CD4-positive, CD25-positive, alpha-beta regulatory T cell (primary cell): Measurements from ENCODE around the gene URM1. TPM values are rescaled to one million over a fixed set of nuclear protein-coding genes. Genes with fewer than 3 reads are reported as not detected.

Source experiments
- ATAC-seq, 2 donors: fragments of 150-1000 bp; cut with Tn5 transposase; one replicate each; pipeline ENCODE4 v1.10.0; 2021; ENCODE audit warnings: low read depth in 2 of 2, moderate number of reproducible peaks in 2 of 2, moderate library complexity in 1 of 2
- DNase-seq, 3 donors: peaks; one replicate each; pipeline versions ENCODE4 v3.0.0 to v3.0.0-alpha.2; 2012 to 2022; ENCODE audit warnings: mixed read lengths in 1 of 3
- H3K27ac ChIP-seq: one replicate; pipeline ENCODE4 v1.7.0; 2013; ENCODE audit warnings: mild to moderate bottlenecking, low read length; ENCODE audit not compliant: insufficient read depth, poor library complexity, severe bottlenecking
- H3K27me3 ChIP-seq: one replicate; pipeline ENCODE4 v1.7.0; 2013; ENCODE audit warnings: low read length; ENCODE audit not compliant: control insufficient read depth, insufficient read depth
- H3K36me3 ChIP-seq: one replicate; pipeline ENCODE4 v1.7.0; 2013; ENCODE audit warnings: mild to moderate bottlenecking, low read length, moderate library complexity; ENCODE audit not compliant: control insufficient read depth, insufficient read depth
- H3K4me1 ChIP-seq: 2 replicates; pipeline ENCODE4 v1.7.0; 2013; ENCODE audit warnings: mild to moderate bottlenecking, low read length; ENCODE audit not compliant: insufficient read depth, control insufficient read depth, poor library complexity, severe bottlenecking
- H3K4me3 ChIP-seq: one replicate; pipeline ENCODE4 v1.7.0; 2013; ENCODE audit warnings: low read depth, mild to moderate bottlenecking, low read length, moderate library complexity
- H3K9me3 ChIP-seq, 2 experiments: 1 replicate in 1 of 2; 2 replicates in 1 of 2; pipeline ENCODE4 v1.7.0; 2013; ENCODE audit warnings: low read length in 2 of 2, mild to moderate bottlenecking in 1 of 2, moderate library complexity in 1 of 2; ENCODE audit not compliant: control insufficient read depth in 2 of 2
- H3K27ac Mint-ChIP-seq, 3 donors: one replicate each; pipeline ENCODE4 v1.8.0; 2020 to 2022; ENCODE audit warnings: mild to moderate bottlenecking in 3 of 3, mixed read lengths in 3 of 3, moderate library complexity in 2 of 3
- H3K27me3 Mint-ChIP-seq: one replicate; pipeline ENCODE4 v1.8.0; 2022; ENCODE audit warnings: mild to moderate bottlenecking, mixed read lengths
- H3K36me3 Mint-ChIP-seq: one replicate; pipeline ENCODE4 v1.8.0; 2020; ENCODE audit warnings: mixed read lengths
- H3K4me1 Mint-ChIP-seq, 4 donors: one replicate each; pipeline ENCODE4 v1.8.0; 2020 to 2022; ENCODE audit warnings: mixed read lengths in 4 of 4, mild to moderate bottlenecking in 1 of 4
- H3K4me3 Mint-ChIP-seq, 4 donors: one replicate each; pipeline ENCODE4 v1.8.0; 2020 to 2022; ENCODE audit warnings: mild to moderate bottlenecking in 4 of 4, mixed read lengths in 4 of 4, moderate library complexity in 3 of 4
- H3K9me3 Mint-ChIP-seq, 7 donors: one replicate each; pipeline ENCODE4 v1.8.0; 2020 to 2022; ENCODE audit warnings: mixed read lengths in 7 of 7, mild to moderate bottlenecking in 3 of 7, moderate library complexity in 2 of 7
- polyA plus RNA-seq, 4 donors: library from polyadenylated mRNA; unstranded; fragments of 300-500 nt; fragmentation: Illumina TruSeq; gene quantifications; one replicate each; pipeline ENCODE4 v1.2.3, GENCODE V29; 2021
- total RNA-seq: library from RNA; stranded (reverse); gene quantifications from one replicate; pipeline ENCODE4 v1.2.3, GENCODE V29; 2022

URM1 gene
- total RNA-seq (46.2 TPM), polyA plus RNA-seq (10 to 100 TPM; 47.4 to 60.7 (median 53.2) TPM)

DNA sequence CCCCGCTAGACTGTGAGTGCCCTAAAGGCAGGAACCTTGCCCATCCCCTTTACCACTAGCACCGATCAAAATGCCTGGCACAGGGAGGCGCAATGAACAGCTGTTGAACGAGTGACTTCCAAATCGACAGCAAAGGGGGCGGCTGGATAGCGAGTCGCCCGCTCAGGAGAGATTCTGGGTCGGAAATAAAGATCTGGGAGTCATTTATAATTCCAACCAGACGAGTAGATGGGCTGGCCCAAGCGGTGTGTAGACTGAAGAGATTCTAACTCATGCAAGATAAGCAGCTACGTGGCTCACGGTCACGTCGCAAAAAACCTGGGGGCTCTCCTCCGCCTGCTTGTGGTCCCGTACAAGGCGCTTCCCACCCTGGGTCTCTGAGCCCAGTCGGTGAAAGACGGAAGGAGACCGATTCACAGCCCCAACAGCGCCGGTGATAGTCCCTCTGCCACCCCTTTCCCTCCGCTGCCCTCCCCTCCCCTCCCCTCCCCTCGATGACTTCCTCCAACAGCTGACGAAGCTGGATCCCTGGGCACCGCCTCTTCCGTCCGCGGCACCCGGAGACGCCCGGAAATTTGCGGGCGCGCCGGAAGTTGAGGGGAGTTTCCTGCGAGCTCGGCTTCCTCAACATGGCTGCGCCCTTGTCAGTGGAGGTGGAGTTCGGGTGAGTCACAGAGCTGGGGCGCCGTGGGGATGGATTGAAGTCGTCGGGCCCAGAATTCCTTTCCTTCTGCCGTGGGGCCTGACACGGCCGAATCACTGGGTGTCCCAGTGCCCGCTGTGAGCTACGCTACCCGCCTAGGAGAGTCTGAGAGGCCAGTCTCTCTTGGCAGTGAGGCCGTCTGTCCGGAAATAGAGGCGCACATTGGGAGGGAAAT, at the start of gene URM1:
URM1 (plus strand) TSS at position 623 of the 878 bp plus-strand sequence; CDS start at position 630, 7 bp downstream.
- peaks cover 21% of the 10 kb centered on the region for H3K4me1 ChIP-seq
- peaks cover 0 to 1% (median 0%) of the 10 kb centered on the region in 7 donors for H3K9me3 Mint-ChIP-seq
- DNase-seq (peak; percentile 96 to 99 (median 96)), ATAC-seq (peak; percentile 96 to 97)
- H3K27me3 Mint-ChIP-seq = no peaks in the 10 kb centered on the region
- H3K27ac Mint-ChIP-seq = peak within 1 kb of the TSS; percentile 89 to 98 (median 98)
- H3K27ac ChIP-seq = peak within 1 kb of the TSS; percentile 91
- no peaks in the 10 kb centered on the region for H3K27me3 ChIP-seq
- H3K9me3 ChIP-seq = no peaks in the 10 kb centered on the region
- H3K36me3 Mint-ChIP-seq = peaks cover 7% of the 10 kb centered on the region
- peaks cover 0 to 48% (median 28%) of the 10 kb centered on the region in 4 donors for H3K4me1 Mint-ChIP-seq
- H3K36me3 ChIP-seq = peaks cover 10% of the 10 kb centered on the region
- H3K4me3 Mint-ChIP-seq = peak within 1 kb of the TSS; percentile 94 to 100 (median 97)
- peak within 1 kb of the TSS; percentile 97 for H3K4me3 ChIP-seq

DNA sequence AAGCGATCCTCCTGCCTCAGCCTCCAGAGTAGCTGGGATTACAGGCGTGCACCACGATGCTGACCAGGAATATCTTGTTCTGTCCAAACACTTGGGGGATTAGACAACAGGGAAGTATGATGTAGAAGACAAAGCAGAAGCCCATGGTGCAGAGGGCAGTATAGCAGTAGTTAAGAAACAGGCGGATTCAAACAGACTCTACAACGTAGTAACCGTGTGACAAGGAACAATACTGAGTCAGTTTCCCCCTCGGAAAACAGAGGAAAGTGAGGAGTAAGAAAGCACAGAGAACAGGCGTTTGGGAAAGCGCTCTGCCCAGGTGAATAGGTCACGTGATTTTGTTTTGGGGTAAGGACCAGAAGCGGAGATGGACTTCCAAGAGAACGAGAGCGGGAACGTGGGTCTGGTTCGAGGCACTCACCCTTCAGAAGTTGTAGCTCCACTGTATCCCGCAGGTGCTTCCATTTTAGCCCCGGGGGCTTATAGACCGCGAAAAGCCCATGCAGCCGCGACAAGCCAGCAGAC, 49.2 kb upstream of the URM1 start:
- Histone ChIP-seq H3K4me3 (peak overlapping the region; percentile 87), H3K9me3 (no peaks in the 10 kb centered on the region), H3K4me1 (peaks cover 24% of the 10 kb centered on the region), H3K27ac (peak overlapping the region; percentile 87), H3K27me3 (no peaks in the 10 kb centered on the region), H3K36me3 (peaks cover 14% of the 10 kb centered on the region)
- H3K27me3 Mint-ChIP-seq = peaks cover 4% of the 10 kb centered on the region
- no peak for DNase-seq
- H3K4me3 Mint-ChIP-seq = peak overlapping the region; percentile 93 to 97 (median 95)
- peaks cover 11% of the 10 kb centered on the region for H3K36me3 Mint-ChIP-seq
- no peak for ATAC-seq
- peak overlapping the region; percentile 94 to 99 (median 97) for H3K27ac Mint-ChIP-seq
- peaks cover 0 to 2% (median 0%) of the 10 kb centered on the region in 7 donors for H3K9me3 Mint-ChIP-seq
- peaks cover 10 to 38% (median 24%) of the 10 kb centered on the region in 4 donors for H3K4me1 Mint-ChIP-seq

DNA sequence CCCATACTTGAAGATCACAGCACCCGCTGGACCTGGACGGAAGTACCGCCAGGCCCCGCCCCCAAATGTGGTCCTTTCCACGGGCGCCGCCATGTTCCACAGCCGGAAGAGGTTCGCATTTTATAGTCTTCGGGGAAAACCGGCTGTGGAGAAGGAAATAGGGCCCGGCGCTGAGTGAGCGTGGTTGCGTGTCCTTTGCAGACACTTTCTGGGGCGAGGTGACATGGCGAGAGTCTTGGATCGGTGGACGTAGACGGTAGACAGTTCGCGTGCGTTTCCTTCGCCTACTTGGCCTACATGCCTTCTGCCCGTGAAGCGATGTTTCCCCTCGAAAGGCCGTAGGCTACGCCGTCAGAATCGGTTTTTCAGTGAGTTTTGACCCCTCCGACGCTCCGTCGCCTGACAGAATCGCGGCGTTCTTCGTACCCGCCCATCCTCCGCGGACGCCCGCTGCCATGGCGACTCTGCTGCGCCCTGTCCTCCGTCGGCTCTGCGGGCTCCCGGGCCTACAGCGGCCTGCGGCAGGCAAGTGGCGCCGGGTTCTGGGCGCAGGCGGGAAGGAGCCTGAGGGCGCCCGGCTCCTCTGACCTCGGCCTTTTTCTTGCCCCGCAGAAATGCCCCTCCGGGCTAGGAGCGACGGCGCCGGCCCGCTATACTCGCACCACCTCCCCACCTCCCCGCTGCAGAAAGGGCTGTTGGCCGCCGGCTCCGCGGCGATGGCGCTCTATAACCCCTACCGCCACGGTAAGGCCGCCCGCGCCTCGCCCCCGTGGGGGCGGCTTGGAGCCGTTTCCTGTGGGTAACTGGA, 48.6 kb upstream of the URM1 start, which contains the start of the genes COQ4 and TRUB2:
COQ4 (plus strand) TSS at position 436 of the 808 bp plus-strand sequence; CDS start at position 456, 20 bp downstream.
TRUB2 (minus strand) TSS at position 44 of the 808 bp plus-strand sequence; CDS start at position 5, 39 bp downstream.
- peak within 1 kb of the TSS; percentile 93 to 97 (median 95) for H3K4me3 Mint-ChIP-seq
- peaks cover 6% of the 10 kb centered on the region for H3K36me3 Mint-ChIP-seq
- Histone ChIP-seq H3K4me1 (peaks cover 24% of the 10 kb centered on the region), H3K27ac (peak within 1 kb of the TSS; percentile 87), H3K4me3 (peak within 1 kb of the TSS; percentile 94), H3K36me3 (peaks cover 8% of the 10 kb centered on the region), H3K27me3 (no peaks in the 10 kb centered on the region), H3K9me3 (no peaks in the 10 kb centered on the region)
- DNase-seq (peak; percentile 88 to 97 (median 95)), ATAC-seq (peak; percentile 88 to 89)
- peaks cover 4% of the 10 kb centered on the region for H3K27me3 Mint-ChIP-seq
- peaks cover 0 to 2% (median 0%) of the 10 kb centered on the region in 7 donors for H3K9me3 Mint-ChIP-seq
- H3K4me1 Mint-ChIP-seq = peaks cover 10 to 38% (median 22%) of the 10 kb centered on the region in 4 donors
- peak within 1 kb of the TSS; percentile 94 to 99 (median 97) for H3K27ac Mint-ChIP-seq

DNA sequence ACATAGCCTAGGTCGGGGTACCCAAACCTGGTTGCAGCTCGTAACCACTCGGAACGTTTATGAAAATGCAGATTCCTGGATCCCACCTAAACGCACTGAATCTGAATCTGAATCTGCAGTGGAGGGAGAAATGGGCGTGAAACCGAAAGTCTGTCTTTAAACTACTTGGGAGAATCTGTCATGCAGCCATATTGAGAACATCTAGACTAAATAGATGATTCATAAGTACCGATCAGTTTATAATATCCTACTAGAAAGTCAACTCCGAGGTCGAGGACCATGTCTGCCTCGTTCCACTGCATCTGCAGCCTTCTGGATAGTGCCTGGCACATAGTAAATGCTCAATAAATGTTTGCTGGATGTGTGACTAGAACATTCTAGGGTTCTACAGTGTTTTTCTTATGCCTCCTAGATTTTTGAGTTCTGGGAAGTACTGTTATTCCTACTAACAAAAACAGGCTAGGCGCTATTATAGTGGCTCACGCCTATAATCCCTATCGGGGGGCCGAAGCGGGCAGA, 47.9 kb upstream of the URM1 start:
- peak overlapping the region; percentile 93 to 97 (median 95) for H3K4me3 Mint-ChIP-seq
- ATAC-seq (no peak), DNase-seq (no peak)
- peak overlapping the region; percentile 94 to 99 (median 97) for H3K27ac Mint-ChIP-seq
- peaks cover 10% of the 10 kb centered on the region for H3K36me3 ChIP-seq
- H3K36me3 Mint-ChIP-seq = peaks cover 8% of the 10 kb centered on the region
- H3K4me3 ChIP-seq = peak overlapping the region; percentile 94
- H3K4me1 Mint-ChIP-seq = peaks cover 10 to 38% (median 22%) of the 10 kb centered on the region in 4 donors
- peaks cover 0 to 2% (median 0%) of the 10 kb centered on the region in 7 donors for H3K9me3 Mint-ChIP-seq
- H3K27me3 Mint-ChIP-seq = peaks cover 4% of the 10 kb centered on the region
- peak overlapping the region; percentile 87 for H3K27ac ChIP-seq
- no peaks in the 10 kb centered on the region for H3K27me3 ChIP-seq
- H3K4me1 ChIP-seq = peaks cover 24% of the 10 kb centered on the region
- H3K9me3 ChIP-seq = no peaks in the 10 kb centered on the region

DNA sequence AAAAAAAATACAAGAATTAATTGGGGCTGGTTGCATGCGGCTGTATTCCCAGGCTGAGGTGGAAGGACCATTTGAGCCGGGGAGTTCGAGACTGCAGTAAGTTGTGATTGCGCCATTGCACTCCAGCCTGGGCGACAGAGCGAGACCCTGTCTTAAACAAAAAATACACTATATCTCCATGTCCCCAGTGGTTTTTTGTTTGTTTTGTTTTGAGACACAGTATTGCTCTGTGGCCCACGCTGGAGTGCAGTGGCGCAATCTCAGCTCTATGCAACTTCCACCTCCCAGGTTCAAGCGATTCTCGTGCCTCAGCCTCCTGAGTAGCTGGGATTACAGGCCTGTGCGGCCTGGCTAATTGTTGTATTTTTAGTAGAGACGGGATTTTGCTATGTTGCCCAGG, 47.4 kb upstream of the URM1 start:
- H3K4me1 ChIP-seq = peaks cover 24% of the 10 kb centered on the region
- H3K27me3 Mint-ChIP-seq = peaks cover 4% of the 10 kb centered on the region
- H3K4me3 Mint-ChIP-seq = peak overlapping the region; percentile 93 to 97 (median 95)
- H3K4me1 Mint-ChIP-seq = peaks cover 10 to 38% (median 22%) of the 10 kb centered on the region in 4 donors
- H3K4me3 ChIP-seq = peak overlapping the region; percentile 94
- DNase-seq (no peak), ATAC-seq (no peak)
- no peaks in the 10 kb centered on the region for H3K9me3 ChIP-seq
- H3K36me3 Mint-ChIP-seq = peaks cover 8% of the 10 kb centered on the region
- peaks cover 10% of the 10 kb centered on the region for H3K36me3 ChIP-seq
- no peaks in the 10 kb centered on the region for H3K27me3 ChIP-seq
- H3K27ac Mint-ChIP-seq = peak overlapping the region; percentile 94 to 99 (median 97)
- H3K9me3 Mint-ChIP-seq = peaks cover 0 to 2% (median 0%) of the 10 kb centered on the region in 7 donors
- H3K27ac ChIP-seq = no peak overlapping the region

DNA sequence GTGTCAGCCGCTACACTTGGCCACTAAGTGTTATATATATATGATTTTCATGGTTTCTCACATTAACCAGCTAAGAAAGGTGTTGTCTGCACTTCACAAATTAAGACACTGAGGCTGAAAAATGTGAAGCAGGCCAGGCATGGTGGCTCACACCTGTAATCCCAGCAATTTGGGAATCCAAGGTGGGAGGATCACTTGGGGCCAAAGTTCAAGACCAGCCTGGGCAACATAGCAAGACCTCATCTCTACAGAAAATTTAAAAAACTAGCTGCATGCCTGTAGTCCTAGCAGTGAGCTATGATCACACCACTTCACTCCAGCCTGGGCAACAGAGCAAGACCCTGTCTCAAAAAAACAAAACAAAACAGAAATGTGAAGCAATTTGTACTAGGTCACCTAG, 46.8 kb upstream of the URM1 start:
- Histone ChIP-seq H3K27ac (no peak overlapping the region), H3K36me3 (peaks cover 10% of the 10 kb centered on the region), H3K27me3 (no peaks in the 10 kb centered on the region), H3K9me3 (no peaks in the 10 kb centered on the region), H3K4me1 (peaks cover 24% of the 10 kb centered on the region), H3K4me3 (no peak overlapping the region)
- Mint-ChIP-seq H3K27ac (peak overlapping the region in 1 of 3 donors; percentile 20), H3K27me3 (peaks cover 4% of the 10 kb centered on the region), H3K36me3 (peaks cover 8% of the 10 kb centered on the region), H3K9me3 (peaks cover 0 to 2% (median 0%) of the 10 kb centered on the region in 7 donors), H3K4me1 (peaks cover 10 to 38% (median 22%) of the 10 kb centered on the region in 4 donors), H3K4me3 (peak overlapping the region; percentile 48 to 97 (median 92))
- no peak for ATAC-seq
- no peak for DNase-seq

DNA sequence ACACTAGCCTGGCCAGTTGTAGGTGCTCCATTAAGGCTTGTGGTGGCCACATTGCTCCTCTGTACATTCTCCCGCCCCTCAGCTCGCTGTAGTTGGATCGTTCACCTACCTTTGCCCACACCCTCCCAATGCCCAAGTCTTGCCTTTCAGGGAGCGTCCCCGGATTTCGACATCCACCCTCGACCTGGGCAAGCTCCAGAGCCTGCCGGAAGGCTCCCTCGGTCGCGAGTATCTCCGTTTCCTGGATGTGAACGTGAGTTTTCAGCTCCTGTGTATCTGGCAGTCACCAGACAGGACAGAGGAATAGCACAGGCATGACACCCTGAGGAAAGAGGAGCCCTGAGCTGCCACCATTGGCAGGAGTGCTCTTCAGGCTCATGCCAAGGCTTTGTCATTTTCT, 45.5 kb upstream of the URM1 start:
- peaks cover 4% of the 10 kb centered on the region for H3K27me3 Mint-ChIP-seq
- no peaks in the 10 kb centered on the region for H3K9me3 ChIP-seq
- peaks cover 0 to 2% (median 0%) of the 10 kb centered on the region in 7 donors for H3K9me3 Mint-ChIP-seq
- H3K4me1 ChIP-seq = peaks cover 24% of the 10 kb centered on the region
- H3K4me3 Mint-ChIP-seq = peak overlapping the region in 2 of 4 donors; percentile 47 to 95
- H3K27ac Mint-ChIP-seq = no peak overlapping the region
- no peak overlapping the region for H3K27ac ChIP-seq
- DNase-seq = no peak
- H3K27me3 ChIP-seq = no peaks in the 10 kb centered on the region
- H3K4me3 ChIP-seq = no peak overlapping the region
- peaks cover 10% of the 10 kb centered on the region for H3K36me3 ChIP-seq
- ATAC-seq = no peak
- H3K4me1 Mint-ChIP-seq = peaks cover 10 to 38% (median 22%) of the 10 kb centered on the region in 4 donors
- H3K36me3 Mint-ChIP-seq = peaks cover 13% of the 10 kb centered on the region
